Right lobe of liver (tissue), 6 donors: ENCODE data around the gene PIM2. TPM values are rescaled to one million over a fixed set of nuclear protein-coding genes. Genes with fewer than 3 reads are reported as not detected.
A peak's percentile ranks its signal among the peaks of the same experiment; 100 is the strongest.

Source experiments
- ATAC-seq, 4 donors: fragments of 200-7000 bp; cut with Tn5 transposase; one replicate each; pipeline ENCODE4 v1.9.1; 2020; ENCODE audit warnings: mild to moderate bottlenecking in 4 of 4, moderate library complexity in 4 of 4
- DNase-seq, 3 donors: peaks; one replicate each; pipeline ENCODE4 v3.0.0-alpha.2; 2020
- H3K27ac ChIP-seq, 3 donors: fragments of 200-600 bp; one replicate each; pipeline ENCODE4 v1.8.0; 2022
- H3K27me3 ChIP-seq, 2 donors: fragments of 200-600 bp; one replicate each; pipeline ENCODE4 v1.8.0; 2022
- H3K36me3 ChIP-seq, 4 donors: fragments of 200-600 bp; sonication (generic) in 1 of 4; one replicate each; pipeline versions ENCODE4 v1.5.1 to v1.8.0; 2017 to 2022; ENCODE audit warnings: control low read depth in 1 of 4
- H3K4me1 ChIP-seq, 4 donors: fragments of 200-600 bp; sonication (generic) in 1 of 4; one replicate each; pipeline versions ENCODE4 v1.5.1 to v1.8.0; 2017 to 2022; ENCODE audit warnings: control low read depth in 1 of 4
- H3K4me3 ChIP-seq, 3 donors: fragments of 200-600 bp; one replicate each; pipeline ENCODE4 v1.8.0; 2022
- H3K9me3 ChIP-seq, 4 donors: fragments of 200-600 bp; sonication (generic) in 1 of 4; one replicate each; pipeline versions ENCODE4 v1.5.1 to v1.8.0; 2017 to 2022; ENCODE audit warnings: control low read depth in 1 of 4
- POLR2A ChIP-seq: fragments of 450-650 bp; IDR thresholded peaks from one replicate; pipeline ENCODE4 v1.6.1; 2017; ENCODE audit warnings: antibody characterized with exemption, mild to moderate bottlenecking
- WGBS: methylation state at CpG from one replicate; pipeline ENCODE4 v1.1.6; 2018; ENCODE audit warnings: low coverage, low lambda C conversion rate; ENCODE audit not compliant: insufficient coverage; ENCODE audit errors: missing lambda C conversion rate; 5-methylcytosine and 5-hydroxymethylcytosine counted together
- intact Hi-C, 2 donors: fragments of 100-400 bp; cut with DNase I; formaldehyde crosslinking; loops; one replicate each; pipeline versions ENCODE4 v1.11.2 to v1.14.1; 2022
- total RNA-seq, 6 experiments: library from RNA; depleted of rRNA in 2 of 6; stranded (reverse); fragments of >200 nt in 2 of 6; fragmentation: NEBNext Ultra II Directional in 3 of 6; extraction: Animal tissue kit (Norgen Biotek cat#: 25700) in 3 of 6; gene quantifications; one replicate each; pipeline versions ENCODE4 v1.1.0 to v1.2.4, GENCODE V29; 2016 to 2023
- TF ChIP-seq, protein P1 (sequence below), 4 donors: fragments of 200-600 bp in 3 of 4; fragments of 450-650 bp in 1 of 4; IDR thresholded peaks; one replicate each; pipeline versions ENCODE4 v1.5.1 to v1.8.0; 2016 to 2022; ENCODE audit warnings: antibody characterized with exemption in 4 of 4, mild to moderate bottlenecking in 2 of 4
- donor health status: DM: no; HTN: yes; CAD: no.
- donor health status: DM: no; HTN: no; CAD: no.
- donor health status: DM: no; HTN: no; CAD: no.
- donor health status: DM: no; HTN: yes; CAD: no.
- donor health status: DM: no; HTN: yes; CAD: no.

The PIM2 gene
- total RNA-seq, 6 experiments from 2014 or later, result 1.7 to 8.8 (median 6.8) TPM

DNA sequence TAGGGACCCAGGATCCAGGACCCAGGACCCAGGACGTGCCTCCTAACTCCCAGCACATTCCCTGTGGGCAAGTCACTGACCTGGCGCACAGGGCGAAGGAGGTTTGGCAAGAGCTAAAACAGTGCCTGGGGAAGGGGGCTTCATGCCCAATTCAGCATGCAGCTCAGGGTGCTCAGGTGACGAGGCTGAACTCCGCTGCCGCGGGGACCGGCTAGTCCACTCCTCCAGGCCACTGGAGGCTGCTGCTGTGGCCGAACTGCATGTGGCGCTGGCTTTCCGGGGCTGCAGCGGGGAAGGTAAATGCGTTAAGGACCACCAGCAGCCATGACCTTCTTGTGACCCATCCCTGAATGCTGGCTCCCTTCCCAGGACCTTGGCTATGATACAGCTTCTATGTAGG lies 4.9 kb upstream of the PIM2 start:
- WGBS, result 0% methylated on average over 1 of the region's 13 CpGs
- ATAC-seq (no peak), DNase-seq (no peak)
- H3K27me3 ChIP-seq, result no peaks in the 10 kb centered on the region
- no peaks in the 10 kb centered on the region for H3K4me1 ChIP-seq
- H3K9me3 ChIP-seq, result no peaks in the 10 kb centered on the region
- intact Hi-C loops, result no loop called here
- no peak overlapping the region for H3K27ac ChIP-seq
- peaks cover 0 to 17% (median 0%) of the 10 kb centered on the region in 4 donors for H3K36me3 ChIP-seq
- TF ChIP-seq, protein P1, sequence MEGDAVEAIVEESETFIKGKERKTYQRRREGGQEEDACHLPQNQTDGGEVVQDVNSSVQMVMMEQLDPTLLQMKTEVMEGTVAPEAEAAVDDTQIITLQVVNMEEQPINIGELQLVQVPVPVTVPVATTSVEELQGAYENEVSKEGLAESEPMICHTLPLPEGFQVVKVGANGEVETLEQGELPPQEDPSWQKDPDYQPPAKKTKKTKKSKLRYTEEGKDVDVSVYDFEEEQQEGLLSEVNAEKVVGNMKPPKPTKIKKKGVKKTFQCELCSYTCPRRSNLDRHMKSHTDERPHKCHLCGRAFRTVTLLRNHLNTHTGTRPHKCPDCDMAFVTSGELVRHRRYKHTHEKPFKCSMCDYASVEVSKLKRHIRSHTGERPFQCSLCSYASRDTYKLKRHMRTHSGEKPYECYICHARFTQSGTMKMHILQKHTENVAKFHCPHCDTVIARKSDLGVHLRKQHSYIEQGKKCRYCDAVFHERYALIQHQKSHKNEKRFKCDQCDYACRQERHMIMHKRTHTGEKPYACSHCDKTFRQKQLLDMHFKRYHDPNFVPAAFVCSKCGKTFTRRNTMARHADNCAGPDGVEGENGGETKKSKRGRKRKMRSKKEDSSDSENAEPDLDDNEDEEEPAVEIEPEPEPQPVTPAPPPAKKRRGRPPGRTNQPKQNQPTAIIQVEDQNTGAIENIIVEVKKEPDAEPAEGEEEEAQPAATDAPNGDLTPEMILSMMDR (IDR thresholded peaks at IDR 0.05), result no peak
- no peak for TF ChIP-seq POLR2A
- H3K4me3 ChIP-seq, result no peak overlapping the region

DNA sequence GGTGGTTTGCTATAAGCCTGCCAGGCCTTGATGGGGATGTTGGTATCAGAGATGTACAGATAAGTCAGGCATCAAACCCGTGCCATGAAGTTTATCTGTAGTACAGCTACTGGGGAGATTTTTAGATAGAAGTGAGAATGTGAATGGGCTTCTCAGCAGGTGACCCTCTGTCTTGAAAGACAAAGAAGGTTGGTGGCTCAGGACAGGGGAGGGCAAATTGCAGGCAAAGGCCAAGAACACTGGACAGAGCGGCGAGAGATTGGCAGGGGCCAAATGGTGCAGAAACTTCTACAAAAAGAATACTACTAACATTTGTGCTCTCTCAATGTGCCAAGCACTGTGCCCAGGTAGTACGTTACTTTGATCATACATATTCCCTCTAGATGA lies 1.9 kb upstream of the PIM2 start:
- TF ChIP-seq, protein P1 (IDR thresholded peaks at IDR 0.05), result no peak
- TF ChIP-seq POLR2A, result no peak
- Histone ChIP-seq H3K9me3 (no peaks in the 10 kb centered on the region), H3K27me3 (no peaks in the 10 kb centered on the region), H3K4me3 (no peak overlapping the region), H3K36me3 (peaks cover 0 to 13% (median 0%) of the 10 kb centered on the region in 4 donors), H3K4me1 (no peaks in the 10 kb centered on the region), H3K27ac (no peak overlapping the region)
- no peak for DNase-seq
- ATAC-seq, result no peak
- intact Hi-C loops, result no loop called here
- WGBS, result 68% methylated on average over 4 of the region's 4 CpGs

DNA sequence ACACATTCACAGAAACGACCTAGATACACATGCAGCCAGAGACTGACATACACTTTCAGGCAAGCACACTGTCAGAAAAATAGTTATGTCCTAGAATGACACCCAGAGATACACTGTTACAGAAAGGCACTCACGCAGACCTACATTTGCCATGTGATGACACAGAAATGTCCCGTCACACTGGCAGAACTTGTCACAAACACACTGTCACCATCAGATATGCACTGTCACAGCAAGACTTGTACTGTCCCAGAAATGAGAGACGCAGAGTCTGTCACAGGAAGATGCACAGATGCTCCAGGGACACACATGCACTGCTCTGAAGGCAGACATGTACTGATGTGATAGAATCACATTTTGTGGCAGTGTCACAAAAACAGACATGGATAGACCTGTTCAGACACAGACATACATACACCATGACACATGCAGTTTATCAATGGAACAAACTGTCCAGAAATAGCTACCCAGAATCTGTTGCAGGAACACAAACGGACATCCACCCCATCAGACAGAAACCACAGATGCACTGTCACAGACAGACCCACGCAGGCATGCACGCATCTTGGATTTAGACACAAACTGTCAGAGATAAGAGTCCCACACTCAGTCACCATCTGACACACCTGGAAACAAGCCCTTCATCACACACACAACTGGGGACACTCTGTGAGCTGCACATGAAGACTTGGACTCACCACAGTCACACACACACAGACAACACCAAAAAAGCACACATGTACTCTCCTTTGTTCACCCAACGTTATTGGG lies 1.3 kb upstream of the PIM2 start:
- intact Hi-C loops, result no loop called here
- TF ChIP-seq, protein P1 (IDR thresholded peaks at IDR 0.05), result no peak
- TF ChIP-seq POLR2A, result no peak
- no peak for DNase-seq
- 32% methylated on average over 8 of the region's 8 CpGs for whole genome bisulfite sequencing
- Histone ChIP-seq H3K36me3 (peaks cover 0 to 9% (median 0%) of the 10 kb centered on the region in 4 donors), H3K4me3 (no peak overlapping the region), H3K27me3 (no peaks in the 10 kb centered on the region), H3K9me3 (no peaks in the 10 kb centered on the region), H3K4me1 (no peaks in the 10 kb centered on the region), H3K27ac (no peak overlapping the region)
- ATAC-seq, result no peak

DNA sequence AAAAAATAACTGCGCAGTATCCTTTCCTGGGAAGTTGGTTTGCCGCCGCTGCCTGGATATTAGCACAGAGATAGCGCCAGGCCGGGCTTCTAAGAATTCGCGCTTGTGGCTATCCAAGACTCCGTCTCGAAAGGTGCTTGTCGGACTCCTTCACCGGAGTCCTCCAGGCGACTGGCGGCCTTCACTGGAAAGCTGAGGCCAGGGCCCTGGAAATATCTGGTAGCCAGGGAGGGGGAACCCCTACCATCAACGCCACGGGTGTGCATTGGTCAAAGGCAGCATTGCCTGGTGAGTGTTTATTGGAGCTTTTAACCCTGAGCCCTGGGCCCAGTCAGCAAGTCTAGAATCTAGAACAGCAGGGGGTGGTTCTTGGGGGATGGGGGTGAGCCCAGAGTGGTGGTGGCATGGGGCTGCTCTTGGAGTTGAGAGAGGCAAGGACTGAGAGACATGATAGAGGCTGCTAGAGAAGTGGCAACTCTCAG lies 577 bp upstream of the PIM2 start:
- peak in 3 of 4 donors; percentile 2 to 4 (median 4) for ATAC-seq
- peaks cover 0 to 9% (median 0%) of the 10 kb centered on the region in 4 donors for H3K36me3 ChIP-seq
- DNase-seq, result no peak
- H3K4me1 ChIP-seq, result no peaks in the 10 kb centered on the region
- intact Hi-C loops, result no loop called here
- no peaks in the 10 kb centered on the region for H3K27me3 ChIP-seq
- WGBS, result 32% methylated on average over 11 of the region's 15 CpGs
- no peaks in the 10 kb centered on the region for H3K9me3 ChIP-seq
- H3K27ac ChIP-seq, result peak overlapping the region in 1 of 3 donors; percentile 54
- TF ChIP-seq, protein P1 (IDR thresholded peaks at IDR 0.05), result no peak
- no peak for TF ChIP-seq POLR2A
- peak overlapping the region in 2 of 3 donors; percentile 51 to 58 for H3K4me3 ChIP-seq
